GM12878 (cell line): Measurements from ENCODE around the gene LRRC39.

Experiments used
- CHD2 ChIP-seq: IDR thresholded peaks from 2 replicates; pipeline ENCODE4 v1.6.1; 2011; ENCODE audit warnings: low read depth, low read length, improper control_type of control experiment, borderline replicate concordance
- CTCF ChIP-seq, 3 experiments: IDR thresholded peaks in 2 of 3; conservative IDR thresholded peaks in 1 of 3; 2 replicates each; pipeline ENCODE4 v1.5.1; 2011; ENCODE audit warnings: low read depth in 3 of 3, low read length in 3 of 3, mild to moderate bottlenecking in 3 of 3, control low read depth in 2 of 3, moderate library complexity in 2 of 3, inconsistent platforms in 1 of 3, mixed read lengths in 1 of 3; ENCODE audit not compliant: control insufficient read depth in 2 of 3, insufficient read depth in 1 of 3; ENCODE audit errors: extremely low read depth in 1 of 3
- GABPA ChIP-seq: IDR thresholded peaks from 2 replicates; pipeline ENCODE4 v1.6.1; 2014; ENCODE audit warnings: antibody characterized with exemption, low read depth, mild to moderate bottlenecking, inconsistent platforms
- NR2C2 ChIP-seq: IDR thresholded peaks from 2 replicates; pipeline ENCODE4 v1.6.1; 2011; ENCODE audit warnings: borderline replicate concordance, low read depth; ENCODE audit not compliant: control insufficient read depth, insufficient read length
- RAD21 ChIP-seq: IDR thresholded peaks from 2 replicates; pipeline ENCODE4 v1.6.1; 2011; ENCODE audit warnings: mild to moderate bottlenecking, low read depth, low read length, moderate library complexity; ENCODE audit not compliant: insufficient read depth
- REST ChIP-seq: IDR thresholded peaks from 2 replicates; pipeline ENCODE4 v1.6.1; 2012; ENCODE audit warnings: mild to moderate bottlenecking, low read depth, low read length
- TAF1 ChIP-seq: IDR thresholded peaks from 2 replicates; pipeline ENCODE4 v1.6.1; 2011; ENCODE audit warnings: mild to moderate bottlenecking, low read depth, low read length, borderline replicate concordance
- TCF12 ChIP-seq: IDR thresholded peaks from 2 replicates; pipeline ENCODE4 v1.6.1; 2011; ENCODE audit warnings: low read depth, mild to moderate bottlenecking, low read length
- USF1 ChIP-seq: IDR thresholded peaks from 2 replicates; pipeline ENCODE4 v1.6.1; 2011; ENCODE audit warnings: borderline replicate concordance, low read depth, mild to moderate bottlenecking, moderate library complexity, mixed read lengths, low read length; ENCODE audit not compliant: insufficient read depth; ENCODE audit errors: extremely low read length
- YY1 ChIP-seq: IDR thresholded peaks from 2 replicates; pipeline ENCODE4 v1.6.1; 2011; ENCODE audit warnings: low read depth, mild to moderate bottlenecking, low read length
- ZNF274 ChIP-seq: IDR thresholded peaks from one replicate; pipeline ENCODE4 v1.8.0; 2011; ENCODE audit not compliant: insufficient read length, insufficient read depth

- TF ChIP-seq YY1 = no peak
- no peak for TF ChIP-seq TAF1
- TF ChIP-seq GABPA = no peak
- TF ChIP-seq ZNF274 = no peak
- no peak for TF ChIP-seq REST
- no peak for TF ChIP-seq CHD2
- no peak for TF ChIP-seq USF1
- TF ChIP-seq RAD21 = no peak
- TF ChIP-seq CTCF (IDR thresholded peaks at IDR 0.05 in 2 of 3, conservative IDR thresholded peaks at IDR 0.05 in 1 of 3; ENCODE audit: control insufficient read depth in 2 of 3, extremely low read depth in 1 of 3, insufficient read depth in 1 of 3, low read depth in 3 of 3, low read length in 3 of 3) = no peak
- TF ChIP-seq TCF12 = no peak
- no peak for TF ChIP-seq NR2C2
These were observed 13.4 kb downstream of the LRRC39 start for GRCh38 chr1:100164702-100165101.
